Stimulated activated naive CD8-positive, alpha-beta T cell treated with anti-CD3 and anti-CD28 coated beads, Interleukin-15, Interleukin-2, amounts not matched to agents 100 U/mL and 50 U/mL, for 24 hours (primary cell): ENCODE data around the gene CYSLTR2.
"Not testable (repeated sequence)": the region's sequence is repeated elsewhere in the genome, so short reads cannot be mapped to it uniquely, and the experiment has no call there.

Experiments
- ATAC-seq: fragments of 150-1000 bp; cut with Tn5 transposase; one replicate; pipeline ENCODE4 v1.10.0; 2021
- DNase-seq: peaks from one replicate; pipeline ENCODE4 v3.0.0; 2021

Gene CYSLTR2

GRCh38 chr13:48645845-48646244 is 7.9 kb upstream of the CYSLTR2 start:
- ATAC-seq (no peak), DNase-seq (no peak)

DNA sequence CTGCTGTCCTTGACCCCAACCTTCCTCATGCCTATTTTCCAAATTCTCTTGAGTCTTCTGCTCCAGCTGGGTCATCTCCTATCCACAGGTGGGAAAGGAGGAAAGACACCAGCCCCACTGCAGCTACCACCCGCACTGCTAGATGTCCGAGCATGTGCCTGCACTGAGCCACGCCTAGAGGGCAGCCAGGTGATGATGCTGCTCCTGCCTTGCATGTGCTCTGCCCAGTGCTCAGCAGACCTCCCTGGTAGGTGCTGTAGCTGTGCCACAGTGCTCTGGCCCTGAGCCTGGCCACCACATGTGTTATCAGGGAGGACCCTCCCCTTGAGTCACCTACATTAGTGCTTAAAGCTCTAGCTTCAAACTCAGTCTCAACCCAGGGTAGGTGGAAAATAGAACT is 6.9 kb upstream of the CYSLTR2 start:
- ATAC-seq (no peak), DNase-seq (no peak)

DNA sequence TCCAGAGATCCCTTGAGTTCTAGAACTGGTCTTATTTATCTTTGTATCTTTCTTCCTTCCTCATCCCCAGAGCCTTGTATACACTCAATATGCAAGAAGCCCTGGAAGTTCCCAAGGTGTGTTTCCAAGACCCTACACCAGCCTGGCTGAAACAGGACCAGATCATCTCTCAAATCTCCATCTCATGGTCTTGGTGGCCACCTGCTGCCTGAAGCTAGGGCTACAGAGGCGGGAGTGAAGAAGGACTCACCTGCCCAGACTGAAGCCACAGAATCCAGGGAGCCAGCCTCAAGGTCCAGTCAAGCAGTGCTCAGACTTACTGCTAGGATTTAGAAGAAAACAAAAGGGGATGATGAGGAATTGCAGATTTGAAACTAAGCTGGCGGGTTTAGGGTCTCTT is 6.1 kb upstream of the CYSLTR2 start:
- no peak for ATAC-seq
- no peak for DNase-seq

- no peak for ATAC-seq
- DNase-seq = no peak
Observed at GRCh38 chr13:48648446-48648845, 5.3 kb upstream of the CYSLTR2 start.

- no peak for DNase-seq
Observed at GRCh38 chr13:48652851-48653471, 768 bp upstream of the CYSLTR2 start.

GRCh38 chr13:48654511-48654910 is 782 bp downstream of the CYSLTR2 start:
- ATAC-seq (no peak), DNase-seq (no peak)

More at GRCh38 chr13:48652851-48653471, 768 bp upstream of the CYSLTR2 start:
- ATAC-seq = no peak

DNA sequence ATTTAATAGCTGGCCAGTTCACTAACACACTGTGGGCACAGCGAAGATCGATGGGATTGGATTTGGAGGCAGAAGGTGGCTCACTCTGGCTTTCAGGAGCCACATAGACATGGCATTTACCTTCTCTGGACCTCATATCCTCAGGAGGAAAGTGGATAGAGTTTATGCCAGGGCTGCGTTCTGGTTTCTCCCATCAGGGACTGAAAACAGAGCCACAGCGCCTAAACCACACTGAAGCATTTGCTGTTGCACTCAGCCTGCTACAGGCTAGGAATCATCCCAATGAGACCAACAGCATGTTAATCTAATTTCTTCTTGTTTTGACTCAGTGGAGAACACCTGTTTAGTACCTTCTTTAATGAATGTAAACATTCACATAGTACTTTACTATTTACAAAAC is 1.6 kb downstream of the CYSLTR2 start:
- DNase-seq (no peak), ATAC-seq (no peak)

GRCh38 chr13:48656608-48657007 is 2.9 kb downstream of the CYSLTR2 start:
- ATAC-seq = no peak
- no peak for DNase-seq

GRCh38 chr13:48660361-48661076 is 6.8 kb downstream of the CYSLTR2 start:
- DNase-seq = no peak
- peak; percentile 23 for ATAC-seq

- ATAC-seq (no peak), DNase-seq (no peak)
Observed at GRCh38 chr13:48661107-48661506, 7.4 kb downstream of the CYSLTR2 start.

- DNase-seq (no peak), ATAC-seq (no peak)
Observed at GRCh38 chr13:48662226-48662625, 8.5 kb downstream of the CYSLTR2 start.

DNA sequence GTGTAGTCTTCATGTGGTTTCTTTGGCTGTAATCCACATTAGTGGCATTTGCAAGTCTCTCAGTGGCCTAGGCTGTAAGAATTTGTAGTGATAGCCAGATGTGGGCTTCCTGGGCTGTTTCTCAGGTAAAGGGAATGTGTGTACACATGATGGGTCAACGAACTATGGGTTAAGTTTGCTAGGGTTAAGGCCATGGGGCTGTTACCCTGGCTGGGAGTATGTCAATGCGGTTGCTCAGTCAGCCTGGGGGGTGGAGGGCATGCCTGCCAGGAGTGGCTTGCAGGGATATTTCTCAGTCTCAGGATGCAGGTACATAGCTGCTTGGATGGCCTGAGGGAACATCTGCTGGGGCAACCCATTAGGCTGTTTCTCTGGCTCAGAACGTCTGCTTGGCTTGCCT is 13.4 kb downstream of the CYSLTR2 start:
- DNase-seq (no peak), ATAC-seq (no peak)

- ATAC-seq, DNase-seq: not testable (repeated sequence)
Observed at GRCh38 chr13:48671421-48671820, 17.7 kb downstream of the CYSLTR2 start.

GRCh38 chr13:48675247-48675646 is 21.5 kb downstream of the CYSLTR2 start:
- no peak for DNase-seq
- no peak for ATAC-seq

DNA sequence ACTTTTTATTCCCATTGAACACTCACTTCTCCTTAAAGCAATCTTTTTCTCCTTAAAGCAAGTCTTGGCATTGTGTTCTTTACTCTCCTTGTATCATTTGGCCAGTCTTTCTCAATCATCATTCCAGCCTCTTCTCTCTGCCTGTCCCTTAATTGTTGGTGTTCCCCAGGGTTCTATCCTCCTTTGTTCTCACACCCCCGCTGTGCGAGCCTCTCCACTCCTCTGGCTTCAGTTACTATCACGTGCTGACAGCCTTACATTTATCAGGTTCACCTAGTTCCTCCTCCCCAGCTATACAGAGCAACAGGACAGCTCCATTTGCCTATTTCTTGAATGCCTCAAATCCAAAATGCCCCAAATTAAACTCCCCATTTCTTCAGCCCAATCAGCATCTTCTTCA is 24.6 kb downstream of the CYSLTR2 start:
- DNase-seq (no peak), ATAC-seq (no peak)

GRCh38 chr13:48679941-48680680 is 26.4 kb downstream of the CYSLTR2 start:
- DNase-seq (no peak), ATAC-seq (no peak)

- DNase-seq = no peak
- no peak for ATAC-seq
Observed at GRCh38 chr13:48680756-48681392, 27.1 kb downstream of the CYSLTR2 start.

GRCh38 chr13:48681905-48682304 is 28.2 kb downstream of the CYSLTR2 start:
- DNase-seq (no peak), ATAC-seq (no peak)

DNA sequence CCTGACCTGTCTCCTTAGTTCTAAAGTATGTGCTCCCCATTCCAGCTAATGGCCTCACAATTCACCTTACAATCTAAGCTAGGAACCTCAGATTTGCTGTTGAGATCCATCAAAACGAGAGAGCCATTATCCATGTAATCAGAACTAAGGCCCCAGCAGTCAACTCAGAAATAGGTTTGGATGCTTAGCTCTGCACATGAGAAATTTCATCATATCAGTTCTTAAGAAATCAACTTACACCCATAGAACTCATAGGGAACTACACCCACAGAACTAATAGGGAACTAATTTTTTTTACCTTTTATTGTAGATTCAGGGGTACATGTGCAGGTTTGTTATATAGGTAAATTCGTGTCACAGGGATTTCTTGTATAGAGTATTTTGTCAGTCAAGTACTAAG is 28.7 kb downstream of the CYSLTR2 start:
- DNase-seq (no peak), ATAC-seq (no peak)

DNA sequence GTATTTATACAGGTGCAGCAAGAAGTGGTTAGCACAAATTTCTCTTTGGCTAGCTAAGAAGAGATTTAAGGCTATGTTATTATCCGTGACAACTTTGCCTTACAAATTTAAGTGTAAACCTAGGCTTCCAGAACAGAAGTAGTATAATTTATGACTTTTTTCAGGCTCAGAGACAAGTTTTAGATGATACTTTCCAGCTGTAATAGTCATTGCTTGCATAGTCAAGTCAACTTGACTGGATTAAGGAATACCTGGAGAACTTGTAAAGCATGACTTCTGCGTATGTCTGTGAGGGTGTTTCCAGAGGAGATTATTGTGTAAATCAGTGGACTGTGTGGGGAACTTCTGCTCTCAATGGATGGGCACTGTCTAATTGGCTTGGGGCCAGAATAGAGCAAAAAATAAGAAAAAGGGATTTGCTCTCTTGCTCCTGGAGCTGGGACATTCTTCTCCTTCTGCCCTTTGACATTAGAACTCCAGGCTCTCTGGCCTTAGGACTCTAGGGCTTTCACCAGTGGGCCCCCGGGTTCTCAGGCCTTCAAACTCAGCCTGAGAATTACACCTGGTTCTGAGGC is 33.0 kb downstream of the CYSLTR2 start:
- ATAC-seq = no peak

GRCh38 chr13:48687249-48687648 is 33.5 kb downstream of the CYSLTR2 start:
- ATAC-seq (no peak), DNase-seq (no peak)

More for the DNA sequence above, 33.0 kb downstream of the CYSLTR2 start:
- DNase-seq = no peak

DNA sequence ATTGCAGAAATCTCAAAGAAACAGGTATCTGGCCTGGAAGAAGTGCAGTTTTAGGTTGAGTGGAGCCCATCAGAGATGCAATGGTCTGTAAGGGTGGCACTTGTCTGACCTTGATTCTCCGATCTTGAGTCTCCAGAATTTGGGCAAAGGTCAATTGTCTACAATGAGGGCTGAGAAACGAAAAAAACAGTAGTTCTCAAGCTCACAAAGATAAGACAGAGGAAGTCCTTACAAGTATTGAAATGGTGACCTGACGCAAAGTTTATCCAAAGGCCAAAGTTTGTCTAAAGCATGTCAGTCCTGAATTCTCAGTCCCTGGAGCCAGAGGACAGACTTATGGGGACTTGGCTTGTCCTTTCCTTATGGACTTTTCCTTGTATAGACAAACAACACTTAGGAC is 40.3 kb downstream of the CYSLTR2 start:
- no peak for DNase-seq
- ATAC-seq = no peak
